ENCODE results near the gene ADAM19. TPM values are rescaled to one million over a fixed set of nuclear protein-coding genes. Genes with fewer than 3 reads are reported as not detected.

Gene ADAM19
- polyA plus RNA-seq, 1 of the 3 experiments (the other 2 are of a cell fraction): 46.9 TPM

DNA sequence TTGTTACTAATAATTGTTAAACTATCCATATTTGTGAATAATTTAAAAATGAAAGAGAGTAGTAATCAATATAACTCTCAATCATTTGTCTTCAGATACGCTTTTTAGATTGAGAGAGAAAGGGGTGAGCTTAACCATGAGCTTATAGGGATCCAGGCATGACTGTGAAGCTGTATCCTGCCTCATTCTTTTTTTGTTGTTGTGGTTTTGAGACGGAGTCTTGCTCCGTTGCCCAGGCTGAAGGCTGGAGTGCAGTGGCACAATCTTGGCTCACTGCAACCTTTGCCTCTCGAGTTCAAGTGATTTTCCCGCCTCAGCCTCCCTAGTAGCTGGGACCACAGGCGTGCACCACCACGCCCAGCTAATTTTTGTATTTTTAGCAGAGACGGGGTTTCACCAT, 71.5 kb downstream of the ADAM19 start:
- no peak for DNase-seq
- H3F3A ChIP-seq (replicated peaks; ENCODE audit: insufficient read depth): peaks cover 6% of the 10 kb centered on the region
- 82% methylated on average over 8 of the region's 8 CpGs for WGBS (ENCODE audit: low lambda C conversion rate)
- no peaks in the 10 kb centered on the region for H3K9me3 ChIP-seq
- CTCF ChIA-PET: no interaction called here
- no peaks in the 10 kb centered on the region for H3K9me2 ChIP-seq
- peaks cover 58 to 83% of the 10 kb centered on the region in 2 experiments for H3K36me3 ChIP-seq (replicated peaks in 1 of 2; ENCODE audit: control insufficient read depth in 1 of 2, insufficient read depth in 2 of 2, low read length in 1 of 2)
- no peaks in the 10 kb centered on the region for H3K27me3 ChIP-seq (ENCODE audit: insufficient read depth)
- H3K9ac ChIP-seq: no peak overlapping the region
- H3K4me3 ChIP-seq (ENCODE audit: low read depth in 2 of 2, low read length in 1 of 2): no peak overlapping the region
- peaks cover 83% of the 10 kb centered on the region for H3K79me2 ChIP-seq (ENCODE audit: insufficient read depth)
- H3K27ac ChIP-seq (ENCODE audit: low read depth in 2 of 2, low read length in 1 of 2): no peak overlapping the region
- no peak overlapping the region for H2AFZ ChIP-seq (ENCODE audit: low read depth)
- POLR2A ChIA-PET: no interaction called here
- H3K4me2 ChIP-seq: no peak overlapping the region
- no peaks in the 10 kb centered on the region; the same call in 1 of the 2 replicates for H4K20me1 ChIP-seq (ENCODE audit: insufficient read depth)
- H3K4me1 ChIP-seq (ENCODE audit: control insufficient read depth in 1 of 2, insufficient read depth in 2 of 2, low read depth in 1 of 2, low read length in 1 of 2): peaks cover 0 to 3% of the 10 kb centered on the region in 2 experiments; a peak in 1 of 4 replicates
- TF ChIP-seq MEF2A (IDR thresholded peaks at IDR 0.05; ENCODE audit: borderline replicate concordance, low read depth) (no peak), EZH2phosphoT487 (IDR thresholded peaks at IDR 0.05; ENCODE audit: borderline replicate concordance, low read depth) (no peak), TAF1 (IDR thresholded peaks at IDR 0.05; ENCODE audit: borderline replicate concordance, low read depth, low read length) (no peak), FOSL2 (IDR thresholded peaks at IDR 0.05; ENCODE audit: borderline replicate concordance, low read depth) (no peak)
- TF ChIP-seq, protein P1, sequence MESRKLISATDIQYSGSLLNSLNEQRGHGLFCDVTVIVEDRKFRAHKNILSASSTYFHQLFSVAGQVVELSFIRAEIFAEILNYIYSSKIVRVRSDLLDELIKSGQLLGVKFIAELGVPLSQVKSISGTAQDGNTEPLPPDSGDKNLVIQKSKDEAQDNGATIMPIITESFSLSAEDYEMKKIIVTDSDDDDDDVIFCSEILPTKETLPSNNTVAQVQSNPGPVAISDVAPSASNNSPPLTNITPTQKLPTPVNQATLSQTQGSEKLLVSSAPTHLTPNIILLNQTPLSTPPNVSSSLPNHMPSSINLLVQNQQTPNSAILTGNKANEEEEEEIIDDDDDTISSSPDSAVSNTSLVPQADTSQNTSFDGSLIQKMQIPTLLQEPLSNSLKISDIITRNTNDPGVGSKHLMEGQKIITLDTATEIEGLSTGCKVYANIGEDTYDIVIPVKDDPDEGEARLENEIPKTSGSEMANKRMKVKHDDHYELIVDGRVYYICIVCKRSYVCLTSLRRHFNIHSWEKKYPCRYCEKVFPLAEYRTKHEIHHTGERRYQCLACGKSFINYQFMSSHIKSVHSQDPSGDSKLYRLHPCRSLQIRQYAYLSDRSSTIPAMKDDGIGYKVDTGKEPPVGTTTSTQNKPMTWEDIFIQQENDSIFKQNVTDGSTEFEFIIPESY (IDR thresholded peaks at IDR 0.05; ENCODE audit: borderline replicate concordance, low read depth): no peak

DNA sequence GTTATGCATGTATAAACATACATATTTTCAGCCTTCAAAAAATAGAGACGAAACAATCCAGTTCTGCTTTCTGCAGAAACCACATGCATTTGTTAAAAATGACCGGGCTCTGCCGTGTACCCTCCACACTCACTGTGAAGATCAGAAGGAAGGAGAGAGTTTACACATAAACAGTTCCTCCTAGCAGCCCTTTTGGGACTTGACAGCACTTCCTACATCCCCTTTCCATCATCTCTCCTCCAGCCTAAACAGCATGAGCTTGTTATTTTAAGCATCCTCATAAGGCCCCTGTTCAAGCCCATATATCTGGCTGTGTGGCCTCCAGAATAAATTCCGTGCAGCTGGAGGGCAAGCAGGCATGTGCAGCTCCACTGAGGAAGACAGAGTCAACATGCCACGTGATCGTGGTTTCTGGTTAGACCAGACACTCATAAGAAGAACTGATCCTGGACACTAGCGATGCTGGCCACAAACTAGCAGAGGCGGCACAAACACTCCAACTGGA, 73.4 kb downstream of the ADAM19 start:
- Histone ChIP-seq H3K4me1 (ENCODE audit: control insufficient read depth in 1 of 2, insufficient read depth in 2 of 2, low read depth in 1 of 2, low read length in 1 of 2) (peaks cover 0 to 14% of the 10 kb centered on the region in 2 experiments; a peak in 1 of 4 replicates), H3K27ac (ENCODE audit: low read depth in 2 of 2, low read length in 1 of 2) (no peak overlapping the region), H3K4me2 (no peak overlapping the region), H3K9me2 (no peaks in the 10 kb centered on the region), H3K4me3 (ENCODE audit: low read depth in 2 of 2, low read length in 1 of 2) (no peak overlapping the region), H3K9me3 (no peaks in the 10 kb centered on the region), H3K27me3 (ENCODE audit: insufficient read depth) (no peaks in the 10 kb centered on the region), H3F3A (replicated peaks; ENCODE audit: insufficient read depth) (peaks cover 6% of the 10 kb centered on the region), H3K79me2 (ENCODE audit: insufficient read depth) (peaks cover 66% of the 10 kb centered on the region), H3K9ac (no peak overlapping the region), H3K36me3 (replicated peaks in 1 of 2; ENCODE audit: control insufficient read depth in 1 of 2, insufficient read depth in 2 of 2, low read length in 1 of 2) (peaks cover 52 to 81% of the 10 kb centered on the region in 2 experiments), H2AFZ (ENCODE audit: low read depth) (no peak overlapping the region), H4K20me1 (ENCODE audit: insufficient read depth) (no peaks in the 10 kb centered on the region; the same call in 1 of the 2 replicates)
- CTCF ChIA-PET: no interaction called here
- TF ChIP-seq EP300 (IDR thresholded peaks at IDR 0.05; ENCODE audit: borderline replicate concordance in 1 of 2, low read depth in 1 of 2, low read length in 1 of 2) (no peak), POLR2AphosphoS5 (IDR thresholded peaks at IDR 0.05; ENCODE audit: low read depth, low read length) (no peak), MXI1 (IDR thresholded peaks at IDR 0.05; ENCODE audit: low read depth, low read length) (no peak), RFX5 (IDR thresholded peaks at IDR 0.05; ENCODE audit: low read length) (no peak), MEF2A (IDR thresholded peaks at IDR 0.05; ENCODE audit: borderline replicate concordance, low read depth) (no peak)
- TF ChIP-seq, protein P2, sequence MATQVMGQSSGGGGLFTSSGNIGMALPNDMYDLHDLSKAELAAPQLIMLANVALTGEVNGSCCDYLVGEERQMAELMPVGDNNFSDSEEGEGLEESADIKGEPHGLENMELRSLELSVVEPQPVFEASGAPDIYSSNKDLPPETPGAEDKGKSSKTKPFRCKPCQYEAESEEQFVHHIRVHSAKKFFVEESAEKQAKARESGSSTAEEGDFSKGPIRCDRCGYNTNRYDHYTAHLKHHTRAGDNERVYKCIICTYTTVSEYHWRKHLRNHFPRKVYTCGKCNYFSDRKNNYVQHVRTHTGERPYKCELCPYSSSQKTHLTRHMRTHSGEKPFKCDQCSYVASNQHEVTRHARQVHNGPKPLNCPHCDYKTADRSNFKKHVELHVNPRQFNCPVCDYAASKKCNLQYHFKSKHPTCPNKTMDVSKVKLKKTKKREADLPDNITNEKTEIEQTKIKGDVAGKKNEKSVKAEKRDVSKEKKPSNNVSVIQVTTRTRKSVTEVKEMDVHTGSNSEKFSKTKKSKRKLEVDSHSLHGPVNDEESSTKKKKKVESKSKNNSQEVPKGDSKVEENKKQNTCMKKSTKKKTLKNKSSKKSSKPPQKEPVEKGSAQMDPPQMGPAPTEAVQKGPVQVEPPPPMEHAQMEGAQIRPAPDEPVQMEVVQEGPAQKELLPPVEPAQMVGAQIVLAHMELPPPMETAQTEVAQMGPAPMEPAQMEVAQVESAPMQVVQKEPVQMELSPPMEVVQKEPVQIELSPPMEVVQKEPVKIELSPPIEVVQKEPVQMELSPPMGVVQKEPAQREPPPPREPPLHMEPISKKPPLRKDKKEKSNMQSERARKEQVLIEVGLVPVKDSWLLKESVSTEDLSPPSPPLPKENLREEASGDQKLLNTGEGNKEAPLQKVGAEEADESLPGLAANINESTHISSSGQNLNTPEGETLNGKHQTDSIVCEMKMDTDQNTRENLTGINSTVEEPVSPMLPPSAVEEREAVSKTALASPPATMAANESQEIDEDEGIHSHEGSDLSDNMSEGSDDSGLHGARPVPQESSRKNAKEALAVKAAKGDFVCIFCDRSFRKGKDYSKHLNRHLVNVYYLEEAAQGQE (IDR thresholded peaks at IDR 0.05; ENCODE audit: low read depth, low read length): no peak
- TF ChIP-seq, protein P3, sequence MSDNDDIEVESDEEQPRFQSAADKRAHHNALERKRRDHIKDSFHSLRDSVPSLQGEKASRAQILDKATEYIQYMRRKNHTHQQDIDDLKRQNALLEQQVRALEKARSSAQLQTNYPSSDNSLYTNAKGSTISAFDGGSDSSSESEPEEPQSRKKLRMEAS (IDR thresholded peaks at IDR 0.05; ENCODE audit: low read depth): no peak
- 91% methylated on average over 8 of the region's 8 CpGs for WGBS (ENCODE audit: low lambda C conversion rate)
- no peak for DNase-seq
- POLR2A ChIA-PET: no interaction called here

Measured in SK-N-SH (cell line).